ENCODE results near the gene PTPRT.

The PTPRT gene

GRCh38 chr20:43189554-43190331 lies at the start of gene PTPRT:
PTPRT (minus strand) TSS chr20:43189906; CDS start chr20:43189733, 173 bp downstream.
- no peak for DNase-seq (ENCODE audit: low read depth)

- no peak for DNase-seq (ENCODE audit: low read depth)
Measured at GRCh38 chr20:43238833-43239232, 49.1 kb upstream of the PTPRT start.

GRCh38 chr20:43238266-43238665 lies 48.6 kb upstream of the PTPRT start:
- no peak for DNase-seq (ENCODE audit: low read depth)

- DNase-seq (ENCODE audit: low read depth) = no peak
Measured at GRCh38 chr20:43237651-43238168, 48.0 kb upstream of the PTPRT start.

DNA sequence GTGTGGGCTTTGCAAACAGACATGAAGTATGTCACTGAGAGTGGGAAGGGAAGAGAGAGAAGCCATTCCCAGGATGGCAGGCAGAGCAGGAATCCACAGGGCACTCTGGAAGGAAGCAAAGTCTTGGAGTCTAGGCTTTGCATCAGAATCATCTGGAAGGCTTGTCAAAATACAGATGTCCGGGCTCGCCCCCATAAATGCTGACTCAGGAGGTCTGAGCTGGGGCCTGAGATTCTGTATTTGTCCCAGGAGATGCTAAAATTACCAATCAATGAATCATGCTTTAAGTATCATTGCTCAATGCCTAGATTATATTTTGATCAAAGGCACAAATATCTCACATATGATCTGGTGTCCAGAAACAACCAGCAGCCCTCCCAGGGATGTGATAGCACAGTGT lies 46.3 kb upstream of the PTPRT start:
- DNase-seq (ENCODE audit: low read depth) = no peak

- no peak for DNase-seq (ENCODE audit: low read depth)
Measured at GRCh38 chr20:43231829-43232228, 42.1 kb upstream of the PTPRT start.

DNA sequence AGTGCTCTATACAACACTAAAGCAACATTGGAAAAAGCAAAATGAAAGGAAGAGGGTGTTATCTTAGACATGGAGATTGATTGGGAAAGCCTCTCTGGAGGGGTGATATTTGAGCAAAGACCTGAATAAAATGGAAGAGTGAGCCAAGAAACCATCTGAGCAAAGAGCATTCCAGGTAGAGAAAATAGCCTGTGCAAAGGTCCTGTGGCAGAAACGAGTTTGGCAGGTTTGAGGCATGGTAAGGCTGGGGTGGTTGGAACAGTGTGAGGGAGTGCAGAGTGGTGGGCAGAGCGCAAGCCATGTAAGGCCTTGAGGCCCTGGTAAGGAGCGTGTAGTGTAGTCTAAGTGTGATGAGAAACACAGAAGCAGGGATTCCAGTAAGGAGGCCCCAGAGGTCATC lies 40.0 kb upstream of the PTPRT start:
- DNase-seq (ENCODE audit: low read depth) = no peak

GRCh38 chr20:43220612-43221011 lies 30.9 kb upstream of the PTPRT start:
- DNase-seq (ENCODE audit: low read depth) = no peak

- no peak for DNase-seq (ENCODE audit: low read depth)
Measured at GRCh38 chr20:43210901-43211300, 21.2 kb upstream of the PTPRT start.

- DNase-seq (ENCODE audit: low read depth) = no peak
Measured at GRCh38 chr20:43209831-43210230, 20.1 kb upstream of the PTPRT start.

GRCh38 chr20:43205699-43206098 lies 16.0 kb upstream of the PTPRT start:
- no peak for DNase-seq (ENCODE audit: low read depth)

DNA sequence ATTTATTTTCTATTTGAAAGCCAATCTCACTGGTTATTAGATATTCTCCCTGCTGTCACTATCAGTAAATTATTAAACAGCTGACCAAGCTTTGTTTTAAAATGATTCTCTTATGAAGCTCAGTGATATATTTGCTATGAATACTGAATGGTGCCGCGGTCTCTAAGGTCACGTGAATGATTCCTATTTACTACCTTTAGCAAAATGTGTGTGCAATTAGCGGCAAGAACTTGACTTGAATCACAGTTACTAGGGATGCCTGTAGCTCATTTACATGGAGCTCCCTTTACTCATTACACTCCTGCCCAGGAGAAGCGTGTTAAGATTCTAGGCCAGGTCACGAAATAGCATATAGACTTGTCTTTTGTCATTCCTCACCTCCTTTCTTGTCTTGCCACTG lies 12.4 kb upstream of the PTPRT start:
- DNase-seq (ENCODE audit: low read depth) = no peak

DNA sequence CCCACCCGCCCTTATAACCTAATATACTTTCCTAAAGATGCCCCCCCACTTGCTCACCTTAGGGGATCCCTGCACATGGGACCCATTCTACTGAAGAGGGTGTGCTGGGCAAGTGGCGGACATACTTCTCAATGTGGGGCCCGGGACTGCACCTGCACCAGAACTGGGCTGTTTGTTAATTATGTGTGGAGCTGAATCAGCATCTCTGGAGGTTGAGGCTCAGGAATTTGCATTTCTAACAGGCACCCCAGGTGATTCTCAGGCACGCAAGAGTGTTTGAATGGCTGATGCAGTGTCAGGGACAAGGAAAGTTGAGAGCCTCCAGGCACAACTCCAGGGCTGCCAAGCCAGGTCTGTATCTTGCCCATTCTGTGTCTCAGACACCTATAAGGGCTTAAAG lies 8.9 kb upstream of the PTPRT start:
- DNase-seq (ENCODE audit: low read depth) = no peak

DNA sequence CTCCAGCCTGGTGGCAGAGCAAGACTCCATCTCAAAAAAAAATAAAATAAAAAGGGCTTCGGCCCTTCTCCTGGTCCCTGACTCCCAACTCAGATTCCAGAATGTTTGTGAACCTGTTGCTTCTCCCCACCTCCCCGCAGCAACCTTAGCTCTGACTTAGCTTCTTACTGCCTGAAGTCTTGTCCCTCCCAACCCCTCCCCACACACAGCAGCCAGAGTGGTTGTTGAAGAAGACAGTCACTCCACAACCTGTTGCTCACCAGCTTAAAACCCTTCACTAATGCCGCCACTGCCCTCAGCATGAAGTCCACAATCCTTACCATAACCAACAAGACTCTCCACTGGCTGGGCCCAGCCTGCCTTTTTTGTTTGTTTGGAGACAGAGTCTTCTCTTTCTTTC lies 6.5 kb upstream of the PTPRT start:
- no peak for DNase-seq (ENCODE audit: low read depth)

GRCh38 chr20:43194137-43194536 lies 4.4 kb upstream of the PTPRT start:
- DNase-seq (ENCODE audit: low read depth) = no peak

DNA sequence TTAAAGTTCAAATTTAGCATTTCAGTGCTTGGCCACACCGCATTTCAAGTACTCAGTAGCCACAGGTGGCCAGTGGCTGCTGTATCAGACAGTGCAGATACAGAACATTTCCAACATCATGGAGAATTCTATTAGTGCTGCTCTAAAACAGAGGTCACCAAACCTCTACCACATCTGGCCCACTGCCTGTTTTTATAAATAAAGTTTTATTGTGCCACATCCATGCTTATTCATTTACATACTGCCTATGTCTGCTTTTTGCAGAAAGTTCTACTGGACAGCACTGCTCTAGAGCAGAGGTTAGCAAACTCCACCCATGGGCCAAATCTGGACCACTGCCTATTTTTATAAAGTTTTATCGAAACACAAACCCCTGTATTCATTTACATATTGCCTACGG lies 3.7 kb upstream of the PTPRT start:
- no peak for DNase-seq (ENCODE audit: low read depth)

GRCh38 chr20:43191946-43192863 lies 2.5 kb upstream of the PTPRT start:
- DNase-seq (ENCODE audit: low read depth) = no peak

DNA sequence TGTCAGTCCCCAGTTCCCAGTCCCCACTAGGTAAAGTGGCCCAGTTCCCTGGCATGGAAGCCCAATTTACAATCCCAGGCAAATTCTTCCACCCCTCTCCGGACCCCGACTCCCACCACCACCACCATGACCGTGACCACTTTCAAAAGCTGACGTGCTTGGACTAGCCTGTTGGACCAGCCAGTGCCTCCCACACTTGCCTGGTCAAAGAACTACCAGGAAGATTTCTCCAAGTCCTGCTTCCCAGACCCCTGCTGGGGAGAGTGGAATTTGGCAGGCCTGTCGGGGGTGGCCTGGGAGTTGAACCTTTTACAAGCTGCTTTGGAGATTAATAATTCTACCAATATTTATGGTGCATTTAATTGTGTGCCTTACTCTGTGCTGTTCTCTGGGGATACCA lies 1.4 kb upstream of the PTPRT start:
- DNase-seq (ENCODE audit: low read depth) = no peak

- no peak for DNase-seq (ENCODE audit: low read depth)
Measured at GRCh38 chr20:43190332-43190953, 737 bp upstream of the PTPRT start.

GRCh38 chr20:43188861-43189553 lies 699 bp downstream of the PTPRT start:
- DNase-seq (ENCODE audit: low read depth) = no peak

DNA sequence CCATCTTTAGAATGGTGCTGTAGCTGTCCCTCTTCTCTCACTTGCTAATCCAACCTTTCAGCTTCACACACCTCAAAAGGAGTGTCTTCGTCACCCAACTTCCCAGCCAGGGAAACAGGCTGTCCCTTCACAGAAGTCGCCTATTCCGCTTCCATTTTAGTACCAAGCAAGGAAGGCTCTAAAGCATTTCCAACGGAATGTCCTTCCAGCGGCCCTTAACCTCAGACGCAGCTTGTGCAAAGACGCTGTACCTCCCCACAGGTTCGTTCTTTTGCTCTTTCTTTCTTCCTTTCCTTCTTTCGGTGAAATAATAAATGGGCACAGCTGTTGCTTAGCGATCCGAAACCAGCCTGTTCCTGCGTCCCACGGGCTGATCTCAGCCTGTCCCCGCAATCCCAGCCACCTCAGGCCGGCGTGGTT lies 1.5 kb downstream of the PTPRT start:
- DNase-seq (ENCODE audit: low read depth) = no peak

All from stimulated activated CD8-positive, alpha-beta memory T cell treated with anti-CD3 and anti-CD28 coated beads, Interleukin-15, amount 100 ng/mL, for 1 hour (primary cell).